Testis (tissue), 2 donors: ENCODE results near the gene PCSK6.

Experiments
- CTCF ChIP-seq, 3 experiments: fragments of 450-650 bp in 2 of 3; fragments of 200-600 bp in 1 of 3; sonication (generic) in 1 of 3; IDR thresholded peaks; one replicate each; pipeline ENCODE4 v1.5.1; 2016 to 2019; ENCODE audit warnings: antibody characterized with exemption in 3 of 3, mild to moderate bottlenecking in 2 of 3, moderate library complexity in 1 of 3
- POLR2A ChIP-seq: fragments of 450-650 bp; IDR thresholded peaks from one replicate; pipeline ENCODE4 v1.6.1; 2017; ENCODE audit warnings: antibody characterized with exemption, mild to moderate bottlenecking, moderate library complexity

DNA sequence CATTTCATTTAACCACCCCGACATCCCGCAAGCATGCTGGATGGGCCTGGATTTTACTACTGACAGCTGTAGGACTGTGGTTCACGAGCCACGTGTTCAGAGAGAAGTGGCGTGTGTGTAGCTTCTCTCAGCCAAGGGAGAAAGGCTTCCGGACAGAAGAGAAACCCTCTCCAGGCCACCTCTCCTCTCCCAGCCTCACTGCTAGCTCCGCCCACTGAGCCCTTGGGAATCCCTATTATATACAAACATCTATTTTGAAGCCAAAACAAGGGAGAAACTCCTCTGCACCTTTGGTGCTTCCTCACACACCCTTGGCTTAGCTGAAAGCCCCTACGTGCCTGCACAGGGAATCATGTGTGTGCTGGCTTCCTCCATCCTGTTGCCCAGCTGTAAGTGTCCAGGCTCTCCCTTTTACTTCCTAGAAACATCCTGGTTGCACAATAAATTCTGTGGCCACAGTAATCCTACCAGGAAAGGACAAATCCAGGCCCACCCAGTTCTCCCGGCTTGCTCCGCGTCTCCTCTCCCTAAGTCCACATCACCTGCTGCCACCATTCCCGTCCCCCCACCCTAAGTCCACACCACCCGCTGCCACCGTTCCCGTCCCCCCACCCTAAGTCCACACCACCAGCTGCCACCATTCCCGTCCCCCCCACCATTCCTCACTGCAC lies 30.5 kb downstream of the PCSK6 start:
- TF ChIP-seq POLR2A (no peak), CTCF (IDR thresholded peaks at IDR 0.05) (no peak)
